Activated naive CD8-positive, alpha-beta T cell (primary cell): ENCODE measurements around the gene DACT1.

Source experiments
- H3K27ac Mint-ChIP-seq: one replicate; pipeline ENCODE4 v1.8.0; 2021; ENCODE audit warnings: mixed read lengths
- H3K27me3 Mint-ChIP-seq: one replicate; pipeline ENCODE4 v1.8.0; 2021; ENCODE audit warnings: mixed read lengths
- H3K36me3 Mint-ChIP-seq: one replicate; pipeline ENCODE4 v1.8.0; 2021; ENCODE audit warnings: mixed read lengths
- H3K4me1 Mint-ChIP-seq: one replicate; pipeline ENCODE4 v1.8.0; 2021; ENCODE audit warnings: low read depth, mixed read lengths
- H3K4me3 Mint-ChIP-seq: one replicate; pipeline ENCODE4 v1.8.0; 2021; ENCODE audit warnings: mild to moderate bottlenecking, mixed read lengths
- H3K9me3 Mint-ChIP-seq: one replicate; pipeline ENCODE4 v1.8.0; 2021; ENCODE audit warnings: low read depth, mixed read lengths

DACT1 gene

DNA sequence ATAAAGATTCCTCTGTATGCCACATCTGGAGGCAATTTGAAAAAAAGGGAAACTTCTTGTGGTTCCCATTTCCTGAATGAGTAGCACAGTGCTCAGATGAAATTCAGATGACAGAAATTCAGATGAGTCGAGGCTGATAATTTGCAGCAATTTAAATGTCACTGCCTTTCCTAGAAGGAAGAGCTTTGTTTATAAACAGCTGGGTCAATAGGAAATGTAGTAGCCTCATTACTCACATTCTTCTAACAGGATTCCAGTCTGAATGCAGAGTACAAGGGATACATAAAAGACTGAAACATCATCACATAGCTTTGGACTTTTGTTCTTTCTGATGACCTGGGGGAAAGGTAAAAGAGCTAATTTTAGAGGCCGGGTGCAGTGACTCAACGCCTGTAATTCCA is 11.3 kb upstream of the DACT1 start:
- Mint-ChIP-seq H3K27me3 (peaks cover 1% of the 10 kb centered on the region), H3K27ac (no peak overlapping the region), H3K4me1 (peaks cover 2% of the 10 kb centered on the region), H3K4me3 (no peak overlapping the region), H3K36me3 (no peaks in the 10 kb centered on the region), H3K9me3 (no peaks in the 10 kb centered on the region)

DNA sequence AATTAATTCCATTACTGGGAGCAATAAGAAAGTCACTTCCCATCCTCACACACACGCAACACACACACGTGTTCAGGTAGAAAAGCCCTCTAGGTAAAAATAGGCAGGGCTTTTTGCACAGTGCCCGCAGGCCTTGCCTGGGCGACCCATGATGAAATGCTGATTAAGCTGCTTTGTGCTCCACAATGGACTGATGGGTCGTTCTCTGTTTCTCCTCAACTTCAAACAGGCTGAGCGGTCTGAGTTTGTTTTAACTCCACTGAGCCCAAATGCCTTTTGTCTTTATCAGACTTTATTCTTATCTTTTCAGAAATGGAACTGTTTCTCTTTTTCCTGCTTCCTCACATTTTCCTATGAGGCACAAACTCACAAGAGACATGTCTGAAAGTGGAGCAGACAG is 9.4 kb upstream of the DACT1 start:
- H3K27me3 Mint-ChIP-seq, result peaks cover 1% of the 10 kb centered on the region
- no peaks in the 10 kb centered on the region for H3K9me3 Mint-ChIP-seq
- no peak overlapping the region for H3K4me3 Mint-ChIP-seq
- no peak overlapping the region for H3K27ac Mint-ChIP-seq
- peaks cover 2% of the 10 kb centered on the region for H3K4me1 Mint-ChIP-seq
- H3K36me3 Mint-ChIP-seq, result no peaks in the 10 kb centered on the region

DNA sequence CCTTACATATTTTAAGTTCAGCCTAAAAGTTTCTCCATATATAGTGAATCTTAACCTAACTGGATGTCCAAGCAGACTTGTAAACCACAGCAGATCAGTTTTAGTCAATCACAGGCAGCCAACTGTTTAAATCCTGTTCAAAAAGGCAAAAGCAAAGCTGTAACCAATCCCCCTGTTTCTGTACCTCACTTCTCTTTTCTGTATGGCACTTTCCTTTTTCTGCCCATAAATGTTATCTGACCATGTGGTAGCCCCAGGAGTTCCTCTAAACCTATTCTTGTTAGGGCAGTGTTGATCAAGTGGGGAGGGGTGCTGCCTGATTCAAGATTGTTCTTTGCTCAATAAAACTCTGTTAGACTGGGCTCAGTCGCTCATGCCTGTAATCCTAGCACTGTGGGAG is 8.5 kb upstream of the DACT1 start:
- no peaks in the 10 kb centered on the region for H3K36me3 Mint-ChIP-seq
- no peak overlapping the region for H3K4me3 Mint-ChIP-seq
- H3K9me3 Mint-ChIP-seq, result no peaks in the 10 kb centered on the region
- H3K27me3 Mint-ChIP-seq, result peaks cover 1% of the 10 kb centered on the region
- no peak overlapping the region for H3K27ac Mint-ChIP-seq
- peaks cover 2% of the 10 kb centered on the region for H3K4me1 Mint-ChIP-seq

DNA sequence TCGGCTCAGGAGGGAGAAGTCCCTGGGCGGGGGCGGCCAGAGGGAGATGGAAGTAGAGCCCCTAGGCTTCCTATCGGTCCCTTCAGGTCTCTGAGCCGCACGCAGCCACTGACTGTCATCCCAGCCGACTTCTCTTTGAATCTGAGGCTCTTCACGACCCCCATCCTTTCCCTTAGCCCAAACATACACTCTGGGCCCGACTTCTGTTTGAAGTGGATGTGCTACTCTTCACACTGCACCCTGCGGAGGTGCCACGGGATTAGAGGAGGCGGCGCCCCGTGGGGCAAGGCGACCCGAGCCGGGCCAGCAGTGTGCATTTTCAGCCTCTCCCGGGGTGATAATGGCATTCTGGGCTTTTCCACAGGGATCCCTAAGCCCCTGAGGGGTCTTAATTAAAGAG is 6.0 kb upstream of the DACT1 start:
- H3K27me3 Mint-ChIP-seq, result peaks cover 5% of the 10 kb centered on the region
- no peaks in the 10 kb centered on the region for H3K9me3 Mint-ChIP-seq
- no peaks in the 10 kb centered on the region for H3K4me1 Mint-ChIP-seq
- H3K27ac Mint-ChIP-seq, result no peak overlapping the region
- H3K4me3 Mint-ChIP-seq, result no peak overlapping the region
- no peaks in the 10 kb centered on the region for H3K36me3 Mint-ChIP-seq

DNA sequence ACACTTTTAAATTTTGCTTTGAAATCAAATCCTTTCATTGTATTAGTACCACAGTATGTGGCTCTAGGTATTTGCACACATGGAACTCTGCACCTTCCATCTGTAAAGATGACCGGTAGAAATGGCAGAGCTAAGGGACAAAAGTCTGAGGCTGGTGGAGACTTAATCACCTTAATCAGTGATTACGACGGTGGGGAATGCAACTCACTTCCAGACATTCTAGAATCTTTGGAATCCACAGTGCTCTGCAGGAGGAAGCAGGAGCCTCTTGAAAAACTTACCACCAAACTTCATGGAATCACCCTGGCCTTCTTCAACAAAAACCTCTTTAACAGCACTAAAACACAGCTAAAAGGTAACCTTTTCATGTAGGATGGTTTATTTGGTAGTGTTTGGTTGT is 3.9 kb upstream of the DACT1 start:
- H3K9me3 Mint-ChIP-seq, result no peaks in the 10 kb centered on the region
- no peaks in the 10 kb centered on the region for H3K36me3 Mint-ChIP-seq

DNA sequence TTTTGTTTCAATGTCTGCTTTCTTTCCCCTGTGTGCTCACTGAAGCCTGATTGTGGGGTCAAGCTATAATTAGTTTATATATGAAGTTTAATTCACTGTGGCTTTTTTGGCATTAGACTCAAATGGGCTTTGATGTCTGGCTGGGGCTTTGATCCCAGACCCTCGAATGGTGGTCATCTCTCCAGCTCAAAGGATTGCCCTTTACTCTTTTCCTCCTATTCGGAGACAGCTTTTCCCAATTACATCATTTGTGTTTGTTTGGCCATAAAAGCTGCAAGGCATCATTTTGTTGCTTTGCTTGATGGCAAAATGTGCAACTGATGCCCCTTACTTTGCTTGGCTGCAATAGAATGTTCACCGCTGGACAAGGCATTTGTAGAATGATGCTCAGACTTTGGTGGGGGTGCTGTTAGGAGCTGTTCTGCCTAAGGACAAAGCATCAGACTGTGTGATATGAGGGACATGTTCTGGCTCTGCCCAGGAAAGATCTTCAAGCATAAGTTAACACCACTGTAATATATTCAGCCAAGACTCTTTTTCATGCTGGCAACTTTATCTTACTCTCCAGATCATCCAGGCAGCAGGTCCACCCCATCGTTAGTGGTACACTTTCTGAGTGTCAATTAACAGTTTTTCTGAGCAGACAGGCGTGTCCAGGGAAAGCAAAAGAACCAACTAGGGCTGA is 3.2 kb upstream of the DACT1 start:
- no peaks in the 10 kb centered on the region for H3K36me3 Mint-ChIP-seq
- H3K27me3 Mint-ChIP-seq, result peaks cover 13% of the 10 kb centered on the region
- H3K4me3 Mint-ChIP-seq, result no peak overlapping the region
- H3K27ac Mint-ChIP-seq, result no peak overlapping the region
- peaks cover 15% of the 10 kb centered on the region for H3K4me1 Mint-ChIP-seq
- no peaks in the 10 kb centered on the region for H3K9me3 Mint-ChIP-seq

More for the DNA sequence above, 3.9 kb upstream of the DACT1 start:
- Mint-ChIP-seq H3K27ac (no peak overlapping the region), H3K27me3 (peaks cover 7% of the 10 kb centered on the region), H3K4me3 (no peak overlapping the region), H3K4me1 (peaks cover 8% of the 10 kb centered on the region)

DNA sequence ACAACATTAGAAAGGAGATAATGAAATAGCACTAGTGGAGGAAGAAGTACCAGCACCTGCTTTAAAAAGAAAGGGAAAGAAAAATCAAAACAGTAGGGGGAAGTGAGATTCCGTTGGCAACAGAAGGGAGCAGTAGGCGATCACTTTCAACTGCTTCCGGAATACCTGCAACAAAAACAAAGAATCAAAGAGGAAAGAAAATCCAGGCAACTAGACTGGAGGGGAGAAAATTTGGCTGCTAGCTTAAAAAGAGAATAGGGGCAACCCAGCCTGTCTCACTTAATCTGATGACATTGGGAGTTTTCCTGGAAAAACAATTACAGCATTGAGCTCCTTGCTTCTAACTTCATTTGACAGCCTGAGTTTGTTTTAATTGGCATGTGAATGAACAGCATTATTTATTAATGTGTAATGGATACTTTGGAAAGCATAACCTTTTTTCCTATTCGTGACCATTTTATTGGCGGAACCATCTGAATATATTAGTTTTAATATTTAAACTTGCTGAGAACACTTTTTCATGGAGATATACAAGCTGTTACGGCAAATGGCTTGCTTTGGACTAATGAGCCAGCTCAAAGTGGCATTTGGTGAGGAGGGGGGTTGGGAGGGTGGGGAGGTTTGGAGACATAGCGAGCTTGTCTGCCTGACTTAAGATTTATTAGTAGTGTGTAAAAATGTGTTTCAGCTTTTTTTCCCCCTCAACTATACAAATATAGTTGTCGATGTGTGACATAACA is 2.5 kb upstream of the DACT1 start:
- H3K36me3 Mint-ChIP-seq, result no peaks in the 10 kb centered on the region
- no peaks in the 10 kb centered on the region for H3K9me3 Mint-ChIP-seq
- peaks cover 18% of the 10 kb centered on the region for H3K4me1 Mint-ChIP-seq
- H3K27me3 Mint-ChIP-seq, result peaks cover 19% of the 10 kb centered on the region
- H3K4me3 Mint-ChIP-seq, result no peak overlapping the region
- no peak overlapping the region for H3K27ac Mint-ChIP-seq

DNA sequence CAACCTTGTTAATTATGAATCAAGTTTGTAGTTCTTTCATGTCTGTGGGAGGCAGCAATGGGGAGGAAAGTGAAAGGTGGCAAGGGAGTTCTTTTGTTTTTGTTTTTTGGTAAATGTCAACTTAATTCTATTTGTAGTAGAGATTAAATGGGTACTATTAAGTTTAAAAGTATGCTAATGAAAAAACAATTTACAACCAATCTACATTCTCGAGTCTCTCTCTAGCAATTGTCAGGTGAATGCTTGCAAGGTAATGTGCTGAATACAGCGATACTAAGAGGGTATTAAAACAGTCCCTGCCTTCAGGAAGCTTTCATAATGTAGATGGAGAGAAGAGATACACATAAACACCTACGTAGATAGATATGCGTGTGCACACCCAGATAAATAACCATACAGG is 1.6 kb upstream of the DACT1 start:
- Mint-ChIP-seq H3K9me3 (no peaks in the 10 kb centered on the region), H3K36me3 (no peaks in the 10 kb centered on the region), H3K27me3 (peaks cover 23% of the 10 kb centered on the region), H3K4me1 (peaks cover 26% of the 10 kb centered on the region), H3K27ac (no peak overlapping the region), H3K4me3 (peak overlapping the region; percentile 14)

DNA sequence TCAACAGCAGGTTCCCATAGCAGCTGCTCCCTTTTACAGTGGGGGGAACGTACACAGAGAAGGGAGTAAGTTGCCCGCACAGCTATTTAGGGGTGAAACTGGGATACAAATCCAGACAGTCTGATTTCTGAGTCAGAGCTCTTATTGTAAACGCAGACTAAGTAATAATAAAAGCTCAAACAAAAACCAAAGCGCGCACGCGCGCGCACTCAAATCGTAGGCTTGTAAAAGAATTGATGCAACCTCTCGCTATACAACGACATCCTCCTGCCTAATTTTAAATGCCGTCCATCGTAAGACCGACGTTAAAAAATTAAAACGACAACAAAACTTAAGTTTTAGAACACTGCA is 747 bp upstream of the DACT1 start:
- Mint-ChIP-seq H3K9me3 (no peaks in the 10 kb centered on the region), H3K27me3 (peaks cover 23% of the 10 kb centered on the region), H3K4me3 (peak overlapping the region; percentile 92), H3K27ac (peak overlapping the region; percentile 54), H3K36me3 (no peaks in the 10 kb centered on the region), H3K4me1 (peaks cover 27% of the 10 kb centered on the region)

DNA sequence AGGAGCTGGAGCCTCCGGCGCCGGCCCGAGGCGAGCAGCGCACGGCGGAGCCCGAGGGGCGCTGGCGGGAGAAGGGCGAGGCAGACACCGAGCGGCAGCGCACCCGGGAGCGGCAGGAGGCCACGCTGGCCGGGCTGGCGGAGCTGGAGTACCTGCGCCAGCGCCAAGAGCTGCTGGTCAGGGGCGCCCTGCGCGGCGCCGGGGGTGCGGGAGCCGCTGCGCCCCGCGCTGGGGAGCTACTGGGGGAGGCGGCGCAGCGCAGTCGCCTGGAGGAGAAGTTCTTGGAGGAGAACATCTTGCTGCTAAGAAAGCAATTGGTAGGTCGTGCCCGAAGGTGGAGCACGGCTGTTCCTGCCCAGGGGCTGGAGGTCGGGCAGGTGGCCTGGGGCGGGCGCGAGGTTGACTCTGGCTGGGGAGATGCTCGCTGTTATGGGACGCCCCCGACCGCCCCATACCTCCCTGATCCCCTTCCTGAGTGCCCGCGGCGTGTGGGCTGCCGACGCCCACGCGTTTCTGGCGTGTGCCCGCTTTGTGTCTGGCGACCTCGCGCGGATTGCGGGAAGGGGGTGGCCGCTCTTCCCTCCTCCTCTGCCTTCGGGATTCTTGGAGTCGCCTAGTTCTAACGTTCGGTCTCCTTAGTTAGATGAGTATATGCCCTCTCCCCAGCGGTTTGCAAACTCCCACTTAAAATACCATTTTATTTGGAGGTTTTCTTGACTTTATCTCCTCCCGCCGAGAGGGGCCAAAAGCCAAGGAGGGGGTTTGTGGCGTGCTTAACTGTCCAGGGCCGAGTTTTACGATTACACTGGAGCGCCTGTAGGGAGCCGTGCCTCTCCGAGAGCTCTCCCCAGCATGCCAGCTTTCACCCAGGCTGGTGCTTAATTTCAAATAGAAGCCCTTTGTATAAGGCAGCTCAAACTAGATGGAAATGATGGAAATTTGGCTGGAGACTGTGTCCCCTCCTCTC is 752 bp downstream of the DACT1 start:
- H3K36me3 Mint-ChIP-seq, result peaks cover 5% of the 10 kb centered on the region
- H3K27ac Mint-ChIP-seq, result peak overlapping the region; percentile 28
- peaks cover 27% of the 10 kb centered on the region for H3K4me1 Mint-ChIP-seq
- peaks cover 23% of the 10 kb centered on the region for H3K27me3 Mint-ChIP-seq
- no peaks in the 10 kb centered on the region for H3K9me3 Mint-ChIP-seq
- peak overlapping the region; percentile 84 for H3K4me3 Mint-ChIP-seq

DNA sequence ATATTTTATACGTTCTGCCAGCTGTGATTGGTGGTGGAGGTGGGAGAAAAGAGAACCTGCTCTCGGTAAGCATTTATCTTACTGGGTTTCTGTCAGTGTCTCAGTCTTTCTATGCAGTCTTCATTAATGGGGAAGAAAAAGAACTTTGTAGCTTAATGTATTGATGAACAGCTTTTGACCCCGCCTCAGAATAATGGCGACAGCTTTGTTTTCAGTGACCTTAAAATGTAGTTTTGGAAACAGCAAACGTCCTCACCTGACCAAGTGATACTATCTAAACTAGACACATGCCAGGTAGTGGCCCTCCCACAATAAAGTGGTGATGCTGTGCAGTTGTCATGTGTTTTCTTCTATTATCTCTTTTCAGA is 1.4 kb downstream of the DACT1 start:
- Mint-ChIP-seq H3K9me3 (no peaks in the 10 kb centered on the region), H3K36me3 (peaks cover 5% of the 10 kb centered on the region), H3K27ac (no peak overlapping the region), H3K27me3 (peaks cover 23% of the 10 kb centered on the region), H3K4me1 (peaks cover 27% of the 10 kb centered on the region), H3K4me3 (peak overlapping the region; percentile 84)

DNA sequence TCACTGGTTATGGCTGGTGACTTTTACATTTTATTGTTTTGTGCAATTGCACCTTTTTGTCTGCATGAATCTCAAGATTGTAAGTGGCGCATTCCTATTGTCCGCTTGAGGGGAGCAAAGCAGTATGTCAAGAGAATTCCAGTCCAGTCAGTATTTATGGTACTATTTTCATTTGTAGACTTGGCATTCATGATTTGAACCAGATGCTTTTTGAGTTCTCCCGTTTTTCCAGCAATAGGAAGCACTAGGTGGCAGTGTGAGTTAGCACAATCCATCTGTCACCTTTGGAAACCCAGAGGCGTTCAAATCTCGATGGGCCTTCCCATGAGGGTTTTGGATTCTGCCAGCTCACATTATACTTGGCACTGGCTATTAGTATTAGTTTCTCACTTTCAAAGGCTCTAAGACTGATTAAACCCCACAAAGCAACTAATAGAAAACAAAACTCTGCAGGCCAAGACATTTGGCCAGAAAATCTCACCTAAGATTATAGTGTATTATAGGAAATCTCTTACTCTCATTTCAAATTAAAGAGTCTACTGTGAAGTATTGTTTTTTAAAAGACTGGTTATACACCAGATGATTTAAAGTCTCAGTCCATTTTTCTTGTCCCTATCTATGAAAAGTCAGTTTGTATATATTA is 2.2 kb downstream of the DACT1 start:
- peaks cover 27% of the 10 kb centered on the region for H3K4me1 Mint-ChIP-seq
- H3K27me3 Mint-ChIP-seq, result peaks cover 19% of the 10 kb centered on the region
- no peak overlapping the region for H3K27ac Mint-ChIP-seq
- H3K4me3 Mint-ChIP-seq, result peak overlapping the region; percentile 84
- H3K36me3 Mint-ChIP-seq, result peaks cover 5% of the 10 kb centered on the region
- H3K9me3 Mint-ChIP-seq, result no peaks in the 10 kb centered on the region

DNA sequence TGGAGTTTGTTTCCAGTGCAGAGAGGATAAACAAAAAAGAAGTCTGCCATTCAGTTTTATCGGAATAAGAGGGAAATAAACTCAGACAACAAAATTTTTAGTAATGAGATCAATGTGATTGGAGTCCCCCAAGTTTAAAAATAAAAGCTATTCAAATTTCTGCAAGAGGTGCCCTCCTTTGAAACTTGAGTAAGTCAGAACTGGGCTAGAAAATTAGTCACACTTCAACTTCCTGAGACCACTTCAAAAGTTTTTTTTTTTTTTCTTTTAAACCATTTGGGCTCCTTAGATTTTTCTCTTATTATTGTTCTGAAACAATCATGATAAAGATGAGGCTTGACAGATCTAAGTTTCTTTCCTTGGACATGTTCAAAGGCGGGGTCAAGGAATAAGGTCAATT is 3.2 kb downstream of the DACT1 start:
- H3K27ac Mint-ChIP-seq, result no peak overlapping the region
- H3K36me3 Mint-ChIP-seq, result peaks cover 9% of the 10 kb centered on the region
- no peak overlapping the region for H3K4me3 Mint-ChIP-seq
- no peaks in the 10 kb centered on the region for H3K9me3 Mint-ChIP-seq
- H3K27me3 Mint-ChIP-seq, result peaks cover 18% of the 10 kb centered on the region
- H3K4me1 Mint-ChIP-seq, result peaks cover 27% of the 10 kb centered on the region

DNA sequence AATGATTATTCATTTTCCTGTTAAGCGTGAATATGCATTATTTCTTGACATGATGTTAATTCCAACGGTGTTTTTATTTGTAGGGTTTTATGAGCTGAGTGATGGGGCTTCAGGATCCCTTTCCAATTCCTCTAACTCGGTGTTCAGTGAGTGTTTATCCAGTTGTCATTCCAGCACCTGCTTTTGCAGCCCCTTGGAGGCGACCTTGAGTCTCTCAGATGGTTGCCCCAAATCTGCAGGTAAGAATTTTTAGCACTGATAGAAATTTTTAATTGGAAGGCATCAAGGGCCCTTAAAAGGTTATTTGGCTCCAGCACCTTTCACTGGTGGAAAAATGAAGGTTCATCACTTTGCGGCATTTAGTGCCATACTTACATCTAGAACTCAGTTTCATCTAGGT is 3.7 kb downstream of the DACT1 start:
- no peak overlapping the region for H3K27ac Mint-ChIP-seq
- H3K27me3 Mint-ChIP-seq, result peaks cover 18% of the 10 kb centered on the region
- peaks cover 9% of the 10 kb centered on the region for H3K36me3 Mint-ChIP-seq
- no peaks in the 10 kb centered on the region for H3K9me3 Mint-ChIP-seq
- H3K4me3 Mint-ChIP-seq, result no peak overlapping the region
- peaks cover 27% of the 10 kb centered on the region for H3K4me1 Mint-ChIP-seq

DNA sequence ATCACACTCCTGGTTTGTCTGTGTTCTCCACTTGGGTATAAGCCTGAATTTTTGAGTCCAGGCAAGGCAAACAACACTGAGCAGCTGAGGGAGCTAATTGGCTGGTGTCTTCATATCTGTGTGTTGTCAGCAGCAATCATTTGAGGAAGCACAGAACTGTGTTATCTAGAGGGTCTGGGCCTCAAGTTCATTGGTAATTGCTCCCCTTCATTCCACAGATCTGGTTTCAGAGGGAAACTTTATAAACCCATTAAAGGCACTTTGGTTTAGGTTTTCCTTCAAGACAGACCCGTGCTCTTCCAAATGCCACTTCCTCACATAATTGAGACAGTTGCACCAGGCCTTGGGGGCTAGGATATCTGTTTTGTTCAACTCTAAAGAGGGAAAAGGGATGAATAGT is 5.6 kb downstream of the DACT1 start:
- Mint-ChIP-seq H3K27me3 (peaks cover 17% of the 10 kb centered on the region), H3K4me3 (no peak overlapping the region), H3K27ac (no peak overlapping the region), H3K9me3 (no peaks in the 10 kb centered on the region), H3K36me3 (peaks cover 9% of the 10 kb centered on the region), H3K4me1 (peaks cover 22% of the 10 kb centered on the region)
